GM19397 (cell line): Measurements from ENCODE around the gene ANKS1B.
"Not testable (repeated sequence)": the region's sequence is repeated elsewhere in the genome, so short reads cannot be mapped to it uniquely, and the experiment has no call there.

Experiments
- ATAC-seq: cut with Tn5 transposase; IDR thresholded peaks from one replicate; pipeline ENCODE4 v1.9.1; 2021; ENCODE audit warnings: mild to moderate bottlenecking, moderate library complexity; ENCODE audit not compliant: unreplicated experiment

Gene ANKS1B

DNA sequence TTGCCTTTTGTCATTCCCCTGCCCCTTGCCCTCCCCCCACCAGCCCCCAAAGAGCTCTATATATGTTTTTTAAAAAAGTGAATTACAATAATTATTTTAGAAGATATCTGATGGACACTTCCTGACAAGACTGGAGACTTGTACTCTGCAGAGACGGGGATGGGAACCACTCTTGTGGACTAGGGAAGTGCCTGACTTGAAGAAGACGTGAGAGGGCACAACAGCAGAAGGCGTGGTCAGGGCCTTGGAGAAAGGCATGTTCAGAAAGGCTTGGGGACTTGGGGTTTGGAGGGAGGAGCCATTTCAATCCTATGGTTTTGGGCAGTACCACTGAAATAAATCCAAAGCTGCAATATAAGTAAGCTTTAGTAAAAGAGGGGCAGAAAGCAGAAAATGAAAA lies 1184.9 kb downstream of the ANKS1B start:
- no peak for ATAC-seq

DNA sequence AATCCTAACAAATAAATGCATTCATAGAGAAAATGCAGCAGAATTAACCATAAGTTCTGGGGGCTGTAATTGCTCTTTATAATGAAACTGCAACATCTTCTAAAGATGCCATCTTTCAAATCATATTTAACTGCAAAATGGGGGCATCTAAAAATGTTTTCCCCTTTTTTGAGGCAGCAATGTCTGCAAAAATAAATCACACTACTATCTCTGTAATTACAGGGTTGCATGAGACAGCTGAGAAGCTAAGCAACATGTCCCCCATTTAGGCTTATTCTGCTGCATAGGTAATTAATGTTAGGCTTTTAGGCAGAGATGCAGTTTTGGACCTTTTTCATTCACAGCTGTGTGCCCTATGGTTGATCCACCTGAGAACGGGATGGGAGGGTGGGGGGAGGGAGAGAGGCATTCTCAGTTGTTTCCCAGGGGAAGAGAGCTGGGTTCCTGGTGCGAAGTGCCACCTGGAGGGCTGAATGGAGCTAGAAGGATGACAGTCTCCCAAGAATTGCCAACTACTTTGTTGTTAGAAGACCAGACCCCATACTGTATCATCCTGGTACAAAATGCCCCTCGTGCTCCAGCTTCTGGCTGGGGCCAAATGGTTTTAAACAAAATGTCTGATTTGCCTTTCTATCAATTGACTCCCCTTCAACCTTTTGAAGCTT lies 1185.5 kb downstream of the ANKS1B start:
- no peak for ATAC-seq

DNA sequence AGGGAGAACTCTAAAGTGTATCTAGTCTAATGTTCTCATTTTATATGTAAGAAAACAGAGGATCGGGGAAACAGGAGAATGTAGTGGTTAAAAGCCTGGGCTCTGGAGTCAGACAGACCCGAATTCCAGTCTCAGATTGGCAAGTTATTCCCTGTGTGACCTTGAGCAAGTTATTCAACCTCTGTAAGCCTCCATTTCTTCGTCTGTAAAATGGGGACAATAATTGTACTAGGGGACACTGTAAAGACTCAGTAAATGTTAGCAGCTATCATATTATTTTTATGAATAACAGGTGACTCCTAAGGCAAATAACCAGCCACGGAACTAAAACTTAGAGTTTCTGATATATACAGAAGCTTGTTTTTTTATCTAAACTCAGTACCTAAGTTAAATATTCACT lies 1187.5 kb downstream of the ANKS1B start:
- no peak for ATAC-seq

DNA sequence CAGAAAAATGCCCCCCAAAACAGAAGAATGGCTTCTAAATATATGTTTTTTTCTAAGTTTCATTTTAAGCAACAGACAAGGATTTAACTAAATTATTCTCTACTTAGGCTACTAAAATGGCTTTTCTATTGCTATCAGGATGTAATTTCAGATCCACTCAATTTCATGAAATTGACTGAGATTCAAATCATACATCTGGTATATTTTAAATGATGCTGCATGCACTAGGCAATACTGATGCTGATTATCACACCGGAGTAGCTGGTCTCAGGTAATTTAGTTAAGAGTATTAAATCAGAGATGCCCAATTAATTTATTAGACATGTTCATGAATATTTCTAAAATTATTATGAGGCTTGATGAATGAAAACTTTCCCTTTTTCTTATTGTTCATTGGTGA lies 1188.0 kb downstream of the ANKS1B start:
- ATAC-seq, result no peak

- ATAC-seq, result no peak
Measured at GRCh38 chr12:98793121-98793520, 1191.6 kb downstream of the ANKS1B start.

GRCh38 chr12:98791406-98791805 lies 1193.3 kb downstream of the ANKS1B start:
- no peak for ATAC-seq

GRCh38 chr12:98788396-98788795 lies 1196.3 kb downstream of the ANKS1B start:
- ATAC-seq, result no peak

DNA sequence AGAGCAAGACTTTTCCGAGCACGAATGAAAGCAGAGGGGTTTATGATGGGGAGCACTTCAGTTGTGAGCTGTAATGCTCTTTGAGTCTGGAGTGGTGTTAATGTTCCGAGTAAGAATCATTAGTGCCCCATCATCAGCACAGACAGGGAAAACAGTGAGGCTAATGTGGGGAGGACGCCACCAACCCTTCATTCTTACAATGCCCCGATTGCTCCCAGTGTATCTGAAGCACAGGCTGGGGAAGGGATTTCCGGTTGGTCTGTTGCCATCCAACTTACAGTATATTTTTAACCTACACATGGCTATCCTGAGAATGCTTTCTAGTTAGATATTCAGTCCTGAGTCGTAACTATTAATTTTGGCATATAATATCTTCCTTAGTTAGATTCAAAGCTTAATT lies 1198.1 kb downstream of the ANKS1B start:
- no peak for ATAC-seq

- no peak for ATAC-seq
Measured at GRCh38 chr12:98783420-98783819, 1201.3 kb downstream of the ANKS1B start.

DNA sequence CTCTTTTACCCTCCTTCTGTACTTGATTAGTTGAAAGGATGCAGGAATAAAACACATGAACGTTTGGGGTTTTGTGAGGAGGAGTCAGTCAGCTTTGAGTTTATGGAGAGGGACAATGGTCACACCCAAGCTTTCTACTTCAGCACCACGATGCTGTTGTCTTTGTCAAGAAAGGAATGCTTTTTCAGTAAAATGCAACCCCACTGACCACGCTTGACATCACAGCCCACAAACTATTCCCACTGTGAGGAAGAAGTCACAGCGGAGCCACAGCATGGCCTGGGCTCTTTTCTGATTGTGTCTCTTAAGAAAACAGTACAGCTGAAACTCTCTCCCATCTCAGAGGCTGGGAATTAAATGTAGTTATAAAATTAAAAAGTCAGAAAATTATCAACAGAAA lies 1204.5 kb downstream of the ANKS1B start:
- no peak for ATAC-seq

DNA sequence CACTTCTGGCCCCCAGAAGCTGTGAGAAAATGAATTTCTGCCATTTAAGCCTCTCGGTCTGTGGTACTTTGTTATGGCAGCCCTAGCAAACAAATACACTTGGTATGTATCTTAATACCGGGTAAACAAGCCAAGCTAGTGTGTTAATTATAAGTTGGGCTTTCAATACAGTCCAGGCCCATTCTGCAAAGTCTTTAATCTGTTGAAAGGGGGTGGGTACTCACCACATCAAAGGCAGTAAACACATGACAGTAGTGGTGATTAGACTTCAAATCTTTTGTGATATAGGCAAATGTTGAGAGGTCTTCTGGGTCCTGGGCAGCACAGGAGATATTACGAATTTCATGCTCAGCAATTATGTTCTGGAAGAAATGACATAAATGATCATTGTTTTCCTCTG lies 1211.9 kb downstream of the ANKS1B start:
- ATAC-seq, result no peak

DNA sequence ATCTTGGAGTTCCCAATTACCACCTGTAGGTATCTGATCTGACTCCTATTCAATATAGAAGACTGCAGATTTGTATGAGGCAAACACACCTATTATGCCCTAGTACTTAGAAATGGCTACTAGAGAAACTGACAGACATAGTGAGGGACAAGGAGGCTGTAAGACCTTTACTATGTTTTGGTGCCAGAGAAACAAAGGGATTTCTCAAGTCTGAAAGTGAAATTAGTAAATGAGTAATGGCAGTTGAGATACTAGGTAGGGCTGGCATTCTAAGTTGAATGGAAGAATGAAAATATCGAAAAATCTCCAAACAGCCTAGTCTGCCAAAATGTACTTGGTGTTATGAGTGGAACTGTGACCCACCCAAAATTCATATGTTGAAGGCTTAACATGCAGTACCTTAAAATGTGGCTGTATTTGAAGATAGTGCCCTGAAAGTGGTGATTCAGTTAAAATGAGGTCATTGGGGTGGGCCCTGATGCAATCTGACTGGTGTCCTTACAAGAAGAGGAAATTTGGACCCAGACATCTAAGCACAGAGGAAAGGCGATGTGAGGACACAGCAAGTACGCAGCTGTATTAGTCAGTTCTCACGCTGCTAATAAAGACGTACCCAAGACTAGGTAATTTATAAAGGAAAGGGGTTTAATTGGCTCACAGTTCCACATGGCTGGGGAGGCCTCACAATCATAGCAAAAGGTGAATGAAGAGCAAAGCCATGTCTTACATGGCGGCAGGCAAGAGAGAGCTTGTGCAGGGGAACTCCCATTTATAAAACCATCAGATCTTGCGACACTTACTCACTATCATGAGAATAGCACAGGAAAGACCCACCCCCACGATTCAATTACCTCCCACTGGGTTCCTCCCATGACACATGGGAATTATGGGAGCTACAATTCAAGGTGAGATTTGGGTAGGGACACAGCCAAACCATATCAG lies 1212.7 kb downstream of the ANKS1B start:
- ATAC-seq, result no peak

DNA sequence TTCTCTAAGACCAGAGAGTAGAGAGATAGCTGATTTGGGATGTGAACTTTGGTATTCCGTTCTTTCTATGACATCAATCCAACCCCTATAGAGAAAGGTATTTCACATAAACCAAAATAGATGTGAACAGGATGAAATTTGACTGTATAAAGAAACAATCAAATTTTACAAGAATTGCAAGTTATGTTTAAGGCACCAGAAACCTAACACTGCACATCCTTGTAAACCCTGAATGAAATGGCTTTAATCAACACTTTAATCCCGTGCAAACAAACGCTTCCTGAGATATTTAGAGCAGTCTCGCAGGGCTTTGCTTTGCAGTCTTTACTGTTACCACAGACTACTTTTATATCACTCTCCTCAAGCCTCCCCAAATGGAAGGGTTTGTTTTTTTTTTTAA lies 1214.5 kb downstream of the ANKS1B start:
- ATAC-seq, result no peak

DNA sequence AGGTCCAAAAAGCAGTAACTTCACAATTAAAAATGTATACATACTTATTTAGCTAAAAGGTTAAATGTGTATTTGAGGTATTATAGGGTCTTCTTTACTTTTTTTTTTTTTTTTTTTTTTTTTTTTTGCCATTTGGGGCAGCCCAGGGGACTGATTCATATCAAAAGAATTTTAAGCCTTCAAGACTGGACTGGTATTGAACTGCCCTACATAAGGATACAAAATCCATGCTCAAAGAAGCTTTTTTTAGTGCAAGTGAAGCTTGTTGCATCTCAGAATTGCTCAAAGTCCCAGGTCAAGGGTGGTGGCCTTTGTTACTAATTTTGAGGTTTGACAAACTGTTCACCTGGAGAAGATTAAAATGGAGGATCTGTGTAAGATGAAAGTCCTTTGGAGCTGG lies 1215.7 kb downstream of the ANKS1B start:
- ATAC-seq, result no peak

DNA sequence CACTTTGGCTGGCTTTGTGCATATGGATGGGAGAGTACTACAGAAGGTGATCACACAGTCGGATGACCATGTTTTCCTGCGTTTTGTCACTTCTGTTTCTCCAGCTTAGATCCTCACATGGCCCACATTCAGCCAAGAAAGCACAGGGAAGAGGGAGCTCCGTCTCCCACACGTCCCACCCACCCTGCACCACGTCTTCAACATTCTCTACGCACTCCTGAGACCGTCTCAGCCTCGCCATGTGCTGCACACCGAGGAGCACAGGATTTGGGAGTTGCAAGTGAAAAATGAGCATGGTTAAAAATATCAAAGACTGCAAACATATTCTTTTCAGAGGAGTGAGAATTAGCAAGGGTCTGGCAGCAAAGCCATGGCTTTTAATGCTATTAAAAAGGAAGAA lies 1217.5 kb downstream of the ANKS1B start:
- no peak for ATAC-seq

DNA sequence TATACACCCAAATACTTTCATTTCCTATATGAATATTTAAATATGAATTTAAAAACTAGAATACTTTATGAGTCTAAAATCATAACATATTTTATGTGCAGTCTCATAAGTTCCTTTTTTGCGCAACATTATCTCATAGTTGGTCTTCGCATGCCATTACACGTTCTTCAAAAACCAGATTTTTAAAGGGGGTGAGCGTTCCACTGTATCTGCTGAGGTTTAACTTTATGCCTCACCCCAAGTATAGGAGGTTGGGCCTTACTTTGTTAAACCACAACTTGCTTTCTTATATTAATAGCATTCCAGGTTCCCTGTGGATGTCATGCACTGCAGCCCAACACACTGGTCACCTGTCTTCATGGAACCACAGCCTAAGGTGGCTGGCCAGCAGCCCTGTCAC lies 1221.1 kb downstream of the ANKS1B start:
- no peak for ATAC-seq

- no peak for ATAC-seq
Measured at GRCh38 chr12:98758331-98758730, 1226.4 kb downstream of the ANKS1B start.

- ATAC-seq, result no peak
Measured at GRCh38 chr12:98757455-98757854, 1227.3 kb downstream of the ANKS1B start.

DNA sequence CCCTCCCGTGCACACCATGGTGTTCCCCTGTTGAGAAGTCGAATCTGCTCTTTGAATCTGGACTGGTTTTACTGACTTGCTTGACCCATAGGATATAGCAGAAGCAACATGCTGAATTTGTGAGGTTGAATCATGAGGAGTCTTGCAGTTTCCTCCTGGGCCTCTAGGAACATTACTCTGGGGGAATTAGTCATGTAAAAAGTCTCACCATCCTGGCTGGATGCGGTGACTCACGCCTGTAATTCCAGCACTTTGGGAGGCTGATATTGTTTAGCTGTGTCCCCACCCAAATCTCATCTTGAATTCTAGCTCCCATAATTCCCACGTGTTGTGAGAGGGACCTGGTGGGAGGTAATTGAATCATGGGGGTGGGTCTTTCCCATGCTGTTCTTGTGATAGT lies 1228.9 kb downstream of the ANKS1B start:
- ATAC-seq, result not testable (repeated sequence)

DNA sequence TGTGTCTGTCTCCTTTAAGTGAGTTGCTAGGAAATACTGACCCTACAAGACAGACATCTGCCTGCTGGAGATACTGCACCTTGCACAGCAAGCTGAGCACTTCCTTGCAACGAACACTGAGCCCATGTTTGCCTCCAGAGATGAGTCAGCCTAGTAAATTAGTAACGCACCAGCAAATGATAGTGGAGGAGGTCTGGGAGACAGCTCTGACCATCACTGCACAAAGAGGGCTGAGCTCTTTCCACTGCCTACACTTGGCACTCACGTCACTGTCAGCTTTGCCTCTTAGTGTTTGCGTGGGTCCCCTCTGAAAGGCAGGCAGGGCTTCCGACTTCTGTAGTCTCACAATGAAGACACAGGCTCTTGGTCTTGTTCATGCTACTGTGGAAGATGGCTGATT lies 1230.6 kb downstream of the ANKS1B start:
- ATAC-seq, result peak; percentile 99

DNA sequence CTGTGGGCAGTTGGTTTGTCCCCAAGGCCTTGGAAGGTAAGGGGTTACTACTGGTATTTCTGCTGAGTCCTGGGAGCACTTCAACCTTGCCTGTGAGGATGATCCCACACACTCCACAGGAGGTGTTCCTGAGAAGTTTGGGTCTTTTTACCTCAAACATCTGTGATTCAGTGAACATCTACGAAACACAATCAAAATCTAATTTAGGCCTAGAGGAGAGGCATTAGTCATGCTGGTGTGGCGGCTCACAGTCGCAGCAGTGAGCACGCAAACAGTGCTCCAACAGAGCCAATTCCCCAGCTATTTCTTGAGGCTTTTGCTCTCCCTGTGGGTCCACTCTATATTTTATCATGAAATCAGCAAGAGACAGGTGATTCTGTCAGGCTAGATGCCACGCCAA lies 1232.0 kb downstream of the ANKS1B start:
- ATAC-seq, result no peak

- ATAC-seq, result no peak
Measured at GRCh38 chr12:98751580-98752115, 1233.1 kb downstream of the ANKS1B start.
